BE2C (cell line): ENCODE data around the gene GNAQ.

Experiments
- DNase-seq: peaks from one replicate; pipeline ENCODE4 v3.0.0-alpha.2; 2020
- H3K27me3 ChIP-seq: fragments of 250-450 bp; sonication (Bioruptor Pico); 2 replicates; pipeline ENCODE4 v1.5.1; 2020; ENCODE audit warnings: mild to moderate bottlenecking
- H3K36me3 ChIP-seq: fragments of 250-450 bp; sonication (Bioruptor Pico); 2 replicates; pipeline ENCODE4 v1.5.1; 2020; ENCODE audit warnings: mild to moderate bottlenecking
- H3K4me1 ChIP-seq: fragments of 250-450 bp; sonication (Bioruptor Pico); 2 replicates; pipeline ENCODE4 v1.5.1; 2020
- H3K4me3 ChIP-seq: 2 replicates; pipeline ENCODE4 v1.5.1; 2011; ENCODE audit warnings: low read depth, low read length
- H3K9me3 ChIP-seq: fragments of 250-450 bp; sonication (Bioruptor Pico); 2 replicates; pipeline ENCODE4 v1.5.1; 2020
- CTCF ChIP-seq: IDR thresholded peaks from 2 replicates; pipeline ENCODE4 v1.5.1; 2012; ENCODE audit warnings: mild to moderate bottlenecking, low read depth, low read length

The GNAQ gene

GRCh38 chr9:77752554-77752953 is 279.1 kb downstream of the GNAQ start:
- Histone ChIP-seq H3K4me1 (peaks cover 27% of the 10 kb centered on the region), H3K36me3 (no peaks in the 10 kb centered on the region), H3K4me3 (no peak overlapping the region), H3K9me3 (no peaks in the 10 kb centered on the region), H3K27me3 (no peaks in the 10 kb centered on the region)
- no peak for TF ChIP-seq CTCF
- no peak for DNase-seq

GRCh38 chr9:77751341-77752091 is 280.1 kb downstream of the GNAQ start:
- Histone ChIP-seq H3K4me1 (peaks cover 27% of the 10 kb centered on the region), H3K4me3 (peak overlapping the region; percentile 25), H3K36me3 (no peaks in the 10 kb centered on the region), H3K27me3 (no peaks in the 10 kb centered on the region), H3K9me3 (no peaks in the 10 kb centered on the region)
- peak; percentile 69 for TF ChIP-seq CTCF
- DNase-seq = peak; percentile 72

- Histone ChIP-seq H3K9me3 (no peaks in the 10 kb centered on the region), H3K27me3 (no peaks in the 10 kb centered on the region), H3K4me1 (peaks cover 30% of the 10 kb centered on the region), H3K4me3 (peak overlapping the region; percentile 25), H3K36me3 (no peaks in the 10 kb centered on the region)
- TF ChIP-seq CTCF = no peak
- DNase-seq = peak; percentile 21
These were observed 280.6 kb downstream of the GNAQ start for GRCh38 chr9:77750981-77751340.

GRCh38 chr9:77750284-77750683 is 281.3 kb downstream of the GNAQ start:
- peak; percentile 29 for DNase-seq
- Histone ChIP-seq H3K27me3 (no peaks in the 10 kb centered on the region), H3K9me3 (no peaks in the 10 kb centered on the region), H3K36me3 (no peaks in the 10 kb centered on the region), H3K4me3 (peak overlapping the region; percentile 4; the same call in 1 of the 2 replicates), H3K4me1 (peaks cover 30% of the 10 kb centered on the region)
- no peak for TF ChIP-seq CTCF

- H3K4me3 ChIP-seq = no peak overlapping the region
- TF ChIP-seq CTCF = no peak
- no peak for DNase-seq
- H3K27me3 ChIP-seq = no peaks in the 10 kb centered on the region
- H3K36me3 ChIP-seq = no peaks in the 10 kb centered on the region
- no peaks in the 10 kb centered on the region for H3K9me3 ChIP-seq
- peaks cover 36% of the 10 kb centered on the region for H3K4me1 ChIP-seq
These were observed 283.3 kb downstream of the GNAQ start for GRCh38 chr9:77748214-77748772.

GRCh38 chr9:77747163-77747562 is 284.4 kb downstream of the GNAQ start:
- Histone ChIP-seq H3K4me1 (peaks cover 34% of the 10 kb centered on the region), H3K27me3 (no peaks in the 10 kb centered on the region), H3K4me3 (no peak overlapping the region), H3K9me3 (no peaks in the 10 kb centered on the region), H3K36me3 (no peaks in the 10 kb centered on the region)
- TF ChIP-seq CTCF = no peak
- DNase-seq = no peak
